Nephron (organoid): ENCODE data around the gene UQCRC1.

Experiments
- H3K27ac Mint-ChIP-seq, 3 experiments: 2 replicates each; pipeline ENCODE4 v1.8.0; 2020; ENCODE audit warnings: mixed read lengths in 3 of 3, mild to moderate bottlenecking in 2 of 3, moderate library complexity in 1 of 3
- H3K27me3 Mint-ChIP-seq: 2 replicates; pipeline ENCODE4 v1.8.0; 2021; ENCODE audit warnings: low read depth, mild to moderate bottlenecking, moderate library complexity, mixed read lengths
- H3K36me3 Mint-ChIP-seq: 2 replicates; pipeline ENCODE4 v1.8.0; 2020; ENCODE audit warnings: low read depth, mixed read lengths
- H3K4me1 Mint-ChIP-seq: 2 replicates; pipeline ENCODE4 v1.8.0; 2020; ENCODE audit warnings: mixed read lengths
- H3K4me3 Mint-ChIP-seq, 3 experiments: 2 replicates each; pipeline ENCODE4 v1.8.0; 2020; ENCODE audit warnings: mild to moderate bottlenecking in 3 of 3, mixed read lengths in 3 of 3, moderate library complexity in 2 of 3
- H3K9me3 Mint-ChIP-seq: 2 replicates; pipeline ENCODE4 v1.8.0; 2020; ENCODE audit warnings: mixed read lengths
- CTCF ChIP-seq, 3 experiments: fragments of 200-600 bp; sonication (generic); IDR thresholded peaks; one replicate each; pipeline ENCODE4 v1.5.0; 2021; ENCODE audit warnings: antibody characterized with exemption in 3 of 3; ENCODE audit not compliant: unreplicated experiment in 3 of 3

Gene UQCRC1

GRCh38 chr3:48631516-48632448, 22.3 kb upstream of the UQCRC1 start:
- Mint-ChIP-seq H3K9me3 (no peaks in the 10 kb centered on the region), H3K27me3 (no peaks in the 10 kb centered on the region), H3K4me1 (peaks cover 10% of the 10 kb centered on the region), H3K4me3 (peak overlapping the region in 1 of 3 experiments; percentile 47), H3K36me3 (peaks cover 21% of the 10 kb centered on the region), H3K27ac (no peak overlapping the region)
- no peak for TF ChIP-seq CTCF (IDR thresholded peaks at IDR 0.05; ENCODE audit: unreplicated experiment in 3 of 3)

GRCh38 chr3:48630833-48631232, 21.4 kb upstream of the UQCRC1 start:
- no peak for TF ChIP-seq CTCF (IDR thresholded peaks at IDR 0.05; ENCODE audit: unreplicated experiment in 3 of 3)
- peaks cover 23% of the 10 kb centered on the region for H3K36me3 Mint-ChIP-seq
- no peak overlapping the region for H3K27ac Mint-ChIP-seq
- H3K27me3 Mint-ChIP-seq: no peaks in the 10 kb centered on the region
- H3K4me3 Mint-ChIP-seq: no peak overlapping the region
- peaks cover under 1% of the 10 kb centered on the region for H3K4me1 Mint-ChIP-seq
- H3K9me3 Mint-ChIP-seq: no peaks in the 10 kb centered on the region

GRCh38 chr3:48630407-48630806, 21.0 kb upstream of the UQCRC1 start:
- Mint-ChIP-seq H3K27ac (no peak overlapping the region), H3K27me3 (no peaks in the 10 kb centered on the region), H3K4me1 (no peaks in the 10 kb centered on the region), H3K36me3 (peaks cover 23% of the 10 kb centered on the region), H3K9me3 (no peaks in the 10 kb centered on the region), H3K4me3 (no peak overlapping the region)
- no peak for TF ChIP-seq CTCF (IDR thresholded peaks at IDR 0.05; ENCODE audit: unreplicated experiment in 3 of 3)

- no peak for TF ChIP-seq CTCF (IDR thresholded peaks at IDR 0.05; ENCODE audit: unreplicated experiment in 3 of 3)
- H3K27ac Mint-ChIP-seq: no peak overlapping the region
Measured at GRCh38 chr3:48629894-48630293, 20.4 kb upstream of the UQCRC1 start.

GRCh38 chr3:48628277-48629017, 19.0 kb upstream of the UQCRC1 start:
- Mint-ChIP-seq H3K9me3 (no peaks in the 10 kb centered on the region), H3K27me3 (peaks cover 4% of the 10 kb centered on the region), H3K4me1 (no peaks in the 10 kb centered on the region), H3K36me3 (peaks cover 31% of the 10 kb centered on the region), H3K27ac (no peak overlapping the region), H3K4me3 (no peak overlapping the region)
- no peak for TF ChIP-seq CTCF (IDR thresholded peaks at IDR 0.05; ENCODE audit: unreplicated experiment in 3 of 3)

More at GRCh38 chr3:48629894-48630293, 20.4 kb upstream of the UQCRC1 start:
- Mint-ChIP-seq H3K4me3 (no peak overlapping the region), H3K27me3 (no peaks in the 10 kb centered on the region), H3K36me3 (peaks cover 24% of the 10 kb centered on the region), H3K9me3 (no peaks in the 10 kb centered on the region), H3K4me1 (no peaks in the 10 kb centered on the region)
